Measurements from ENCODE around the gene SLC16A10.

GRCh38 chr6:111121789-111122350 is 34.6 kb downstream of the SLC16A10 start:
- TF ChIP-seq GATA3 (IDR thresholded peaks at IDR 0.05; ENCODE audit: low read depth, low read length) (no peak), GATA2 (IDR thresholded peaks at IDR 0.05; ENCODE audit: low read depth, low read length) (no peak)
